RWPE1 (cell line): ENCODE results near the gene LYZL4.

Source experiments
- CTCF ChIA-PET: fragments of 350-600 bp; sonication (Branson Sonifier 250); formaldehyde crosslinking; extraction: SDS; loops from one replicate; lab custom pipeline; 2021; lab: Yijun Ruan, JAX
- POLR2A ChIA-PET: fragments of 400-600 bp; formaldehyde crosslinking; extraction: SDS; loops from one replicate; lab custom pipeline; 2020; ENCODE audit warnings: antibody characterized with exemption; ENCODE audit not compliant: low non-redundant PET; lab: Yijun Ruan, JAX
- DNase-seq: peaks from one replicate; pipeline ENCODE4 v3.0.0; 2012; ENCODE audit warnings: low spot score
- H3K27ac ChIP-seq: fragments of 450-650 bp; 2 replicates; pipeline ENCODE4 v1.5.1; 2017
- TF ChIP-seq, protein P1 (sequence below): fragments of 450-650 bp; conservative IDR thresholded peaks from 2 replicates; pipeline ENCODE4 v1.5.1; 2017; ENCODE audit warnings: low read depth, mild to moderate bottlenecking

Gene LYZL4

GRCh38 chr3:42410370-42411131, at the start of gene LYZL4:
Gene LYZL4 (minus strand): TSS chr3:42410610. CDS start chr3:42407251, 3,359 bp downstream.
- no peak within 1 kb of the TSS for H3K27ac ChIP-seq
- POLR2A ChIA-PET, result no interaction called here
- no peak for DNase-seq
- TF ChIP-seq, protein P1, sequence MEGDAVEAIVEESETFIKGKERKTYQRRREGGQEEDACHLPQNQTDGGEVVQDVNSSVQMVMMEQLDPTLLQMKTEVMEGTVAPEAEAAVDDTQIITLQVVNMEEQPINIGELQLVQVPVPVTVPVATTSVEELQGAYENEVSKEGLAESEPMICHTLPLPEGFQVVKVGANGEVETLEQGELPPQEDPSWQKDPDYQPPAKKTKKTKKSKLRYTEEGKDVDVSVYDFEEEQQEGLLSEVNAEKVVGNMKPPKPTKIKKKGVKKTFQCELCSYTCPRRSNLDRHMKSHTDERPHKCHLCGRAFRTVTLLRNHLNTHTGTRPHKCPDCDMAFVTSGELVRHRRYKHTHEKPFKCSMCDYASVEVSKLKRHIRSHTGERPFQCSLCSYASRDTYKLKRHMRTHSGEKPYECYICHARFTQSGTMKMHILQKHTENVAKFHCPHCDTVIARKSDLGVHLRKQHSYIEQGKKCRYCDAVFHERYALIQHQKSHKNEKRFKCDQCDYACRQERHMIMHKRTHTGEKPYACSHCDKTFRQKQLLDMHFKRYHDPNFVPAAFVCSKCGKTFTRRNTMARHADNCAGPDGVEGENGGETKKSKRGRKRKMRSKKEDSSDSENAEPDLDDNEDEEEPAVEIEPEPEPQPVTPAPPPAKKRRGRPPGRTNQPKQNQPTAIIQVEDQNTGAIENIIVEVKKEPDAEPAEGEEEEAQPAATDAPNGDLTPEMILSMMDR, result no peak
- CTCF ChIA-PET, result interaction anchor here (0.6 kb wide), 1 partner anchor 33 kb away, joined by 4 read pairs; no protein-coding TSS in a partner anchor

GRCh38 chr3:42459151-42459550, 48.7 kb upstream of the LYZL4 start:
- TF ChIP-seq, protein P1, result no peak
- POLR2A ChIA-PET, result no interaction called here
- no peak overlapping the region for H3K27ac ChIP-seq
- no peak for DNase-seq
- CTCF ChIA-PET, result no interaction called here

DNA sequence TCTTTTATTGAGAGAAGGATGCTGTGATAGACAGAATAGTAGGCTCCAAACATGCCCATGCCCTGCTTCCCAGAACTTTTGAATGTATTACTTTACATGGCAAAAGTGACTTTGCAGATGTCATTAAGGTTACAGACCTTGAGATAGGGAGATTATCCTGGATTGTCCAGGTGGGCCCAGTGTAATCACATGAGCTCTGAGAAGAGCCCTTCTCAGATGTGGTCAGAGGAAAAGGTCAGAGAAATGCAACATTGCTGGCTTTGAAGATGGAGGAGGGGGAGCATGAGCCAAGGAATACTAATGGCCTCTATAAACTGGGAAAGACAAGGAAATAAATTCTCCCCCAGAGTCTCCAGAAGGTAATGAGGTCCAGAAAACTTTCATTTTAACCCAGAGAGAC, 45.8 kb upstream of the LYZL4 start:
- TF ChIP-seq, protein P1, result no peak
- ChIA-PET CTCF (no interaction called here), POLR2A (no interaction called here)
- no peak for DNase-seq
- H3K27ac ChIP-seq, result no peak overlapping the region

- ChIA-PET POLR2A (no interaction called here), CTCF (no interaction called here)
- no peak overlapping the region for H3K27ac ChIP-seq
- no peak for DNase-seq
- TF ChIP-seq, protein P1, result no peak
Observed at GRCh38 chr3:42451546-42452230, 41.3 kb upstream of the LYZL4 start.

DNA sequence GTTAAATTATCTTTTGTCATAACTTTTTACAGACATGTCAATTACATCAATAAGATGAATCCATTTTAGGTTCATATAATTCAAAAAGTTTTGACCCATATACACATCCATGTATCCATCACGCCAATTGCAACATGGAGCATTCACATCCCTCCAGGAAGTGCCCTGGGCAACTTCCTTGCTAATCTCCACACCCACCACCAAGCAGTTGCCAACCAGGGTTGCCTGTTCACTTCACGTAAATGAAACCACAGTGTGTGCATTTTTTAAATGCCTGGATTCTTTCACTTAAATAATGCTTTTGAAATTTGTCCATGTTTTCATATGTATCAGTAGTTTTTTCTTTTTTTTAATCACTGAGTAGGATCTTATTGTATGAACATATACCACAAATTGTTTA, 40.7 kb upstream of the LYZL4 start:
- DNase-seq, result no peak
- no peak overlapping the region for H3K27ac ChIP-seq
- ChIA-PET CTCF (no interaction called here), POLR2A (no interaction called here)
- TF ChIP-seq, protein P1, result no peak

GRCh38 chr3:42450567-42450966, 40.2 kb upstream of the LYZL4 start:
- TF ChIP-seq, protein P1, result no peak
- ChIA-PET POLR2A (no interaction called here), CTCF (no interaction called here)
- DNase-seq, result no peak
- H3K27ac ChIP-seq, result no peak overlapping the region
